Measurements from ENCODE around the gene RUSC2.
"Not testable (repeated sequence)": the region's sequence is repeated elsewhere in the genome, so short reads cannot be mapped to it uniquely, and the experiment has no call there.

The RUSC2 gene

DNA sequence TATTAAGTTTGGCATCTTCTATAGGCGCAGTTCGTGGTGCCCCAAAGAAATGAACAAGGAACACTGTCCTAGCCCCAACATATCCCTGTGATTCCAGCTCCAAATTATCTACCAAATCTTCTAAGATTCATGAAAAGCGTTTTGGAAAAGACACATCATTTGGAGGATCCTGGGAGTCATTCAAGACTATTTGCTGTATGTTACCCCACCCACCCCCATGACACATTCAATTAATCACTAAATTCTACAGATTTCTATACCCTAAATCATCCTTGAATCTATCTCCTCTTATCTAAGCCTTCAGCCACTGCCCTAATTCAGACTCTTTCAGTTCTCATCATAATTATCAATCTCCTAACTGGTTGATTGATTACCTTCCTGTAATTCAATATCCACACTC lies 5.5 kb upstream of the RUSC2 start:
- H3K4me3 ChIP-seq (ENCODE audit: low read length): no peak overlapping the region
- TF ChIP-seq, protein P1, sequence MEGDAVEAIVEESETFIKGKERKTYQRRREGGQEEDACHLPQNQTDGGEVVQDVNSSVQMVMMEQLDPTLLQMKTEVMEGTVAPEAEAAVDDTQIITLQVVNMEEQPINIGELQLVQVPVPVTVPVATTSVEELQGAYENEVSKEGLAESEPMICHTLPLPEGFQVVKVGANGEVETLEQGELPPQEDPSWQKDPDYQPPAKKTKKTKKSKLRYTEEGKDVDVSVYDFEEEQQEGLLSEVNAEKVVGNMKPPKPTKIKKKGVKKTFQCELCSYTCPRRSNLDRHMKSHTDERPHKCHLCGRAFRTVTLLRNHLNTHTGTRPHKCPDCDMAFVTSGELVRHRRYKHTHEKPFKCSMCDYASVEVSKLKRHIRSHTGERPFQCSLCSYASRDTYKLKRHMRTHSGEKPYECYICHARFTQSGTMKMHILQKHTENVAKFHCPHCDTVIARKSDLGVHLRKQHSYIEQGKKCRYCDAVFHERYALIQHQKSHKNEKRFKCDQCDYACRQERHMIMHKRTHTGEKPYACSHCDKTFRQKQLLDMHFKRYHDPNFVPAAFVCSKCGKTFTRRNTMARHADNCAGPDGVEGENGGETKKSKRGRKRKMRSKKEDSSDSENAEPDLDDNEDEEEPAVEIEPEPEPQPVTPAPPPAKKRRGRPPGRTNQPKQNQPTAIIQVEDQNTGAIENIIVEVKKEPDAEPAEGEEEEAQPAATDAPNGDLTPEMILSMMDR (conservative IDR thresholded peaks at IDR 0.05; ENCODE audit: low read length): no peak
- no peak for DNase-seq (ENCODE audit: low read depth)

DNA sequence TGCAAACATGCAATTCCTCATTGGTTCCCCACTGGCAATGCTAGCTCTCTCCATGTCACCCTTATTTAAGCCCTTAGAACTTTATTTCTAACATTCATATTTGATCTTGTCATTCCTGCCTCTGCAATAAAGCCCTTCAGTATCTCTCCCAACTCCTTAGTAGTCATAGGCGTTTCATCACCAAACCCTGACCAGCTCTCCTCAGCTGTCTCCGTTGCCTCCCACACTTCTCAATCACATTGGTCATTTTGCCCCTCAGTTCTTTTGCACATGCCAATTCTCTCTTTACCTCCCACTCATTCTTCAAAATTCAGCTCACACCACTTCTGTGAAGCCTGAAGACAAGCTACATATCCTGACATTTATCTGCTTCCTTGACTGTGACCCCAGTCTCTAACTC lies 2.8 kb upstream of the RUSC2 start:
- DNase-seq (ENCODE audit: low read depth): no peak
- H3K4me3 ChIP-seq (ENCODE audit: low read length): no peak overlapping the region
- TF ChIP-seq, protein P1 (conservative IDR thresholded peaks at IDR 0.05; ENCODE audit: low read length): no peak

DNA sequence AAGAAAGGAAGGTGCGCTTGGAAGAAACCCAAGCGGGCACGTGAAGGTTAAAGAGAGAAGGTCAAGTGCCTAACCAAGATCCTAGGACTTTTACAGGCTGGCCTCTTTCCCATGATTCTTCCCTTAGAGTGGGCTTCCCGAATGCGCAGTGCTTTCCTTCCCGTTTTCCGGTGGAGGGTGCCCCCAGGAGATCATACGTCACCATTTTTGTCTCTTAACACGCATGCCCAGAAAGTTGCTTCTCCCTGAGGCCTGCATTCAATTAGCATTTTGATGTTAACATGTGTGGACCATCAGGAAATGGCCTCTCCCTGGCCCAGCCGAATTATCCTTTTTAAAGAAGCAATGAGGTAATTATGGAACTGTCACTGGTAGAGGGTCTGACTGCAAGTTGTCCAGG lies 1.9 kb upstream of the RUSC2 start:
- peak overlapping the region; percentile 48 for H3K4me3 ChIP-seq (ENCODE audit: low read length)
- DNase-seq (ENCODE audit: low read depth): peak; percentile 84
- TF ChIP-seq, protein P1 (conservative IDR thresholded peaks at IDR 0.05; ENCODE audit: low read length): no peak

DNA sequence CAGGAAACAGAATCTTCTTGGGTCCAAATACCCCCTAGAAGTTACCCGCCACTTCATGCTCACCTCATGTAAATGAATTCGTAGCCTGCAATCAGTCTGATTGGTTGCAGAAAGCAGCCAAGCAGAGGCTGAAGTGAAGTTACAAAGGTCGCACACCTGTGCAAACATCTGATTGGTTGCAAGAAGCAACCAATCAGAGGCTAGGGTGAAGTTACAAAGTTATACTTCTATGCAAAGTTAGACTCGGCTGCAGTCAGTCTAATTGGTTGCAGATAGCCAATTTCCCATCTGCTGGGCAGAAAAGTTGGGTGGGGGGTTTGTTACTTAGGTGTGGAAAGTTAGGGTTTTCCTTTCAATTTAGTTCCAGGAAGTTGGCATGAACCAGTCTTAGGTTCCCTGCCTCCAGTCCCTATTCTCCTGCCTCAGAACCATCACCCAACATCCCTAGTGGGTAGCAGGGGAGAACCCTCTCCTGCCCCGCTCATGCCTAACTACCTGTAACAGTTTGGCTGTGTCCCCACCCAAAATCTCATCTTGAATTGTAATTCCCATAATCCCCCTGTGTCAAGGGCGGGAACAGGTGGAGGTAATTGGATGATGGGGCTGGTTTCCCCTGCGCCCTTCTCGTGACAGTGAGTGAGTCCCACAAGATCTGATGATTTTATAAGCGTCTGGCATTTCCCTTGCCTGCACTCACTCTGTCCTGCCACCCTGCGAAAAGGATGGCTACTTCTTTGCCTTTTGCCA lies 1.2 kb upstream of the RUSC2 start:
- TF ChIP-seq, protein P1 (conservative IDR thresholded peaks at IDR 0.05; ENCODE audit: low read length): no peak
- H3K4me3 ChIP-seq (ENCODE audit: low read length): peak overlapping the region; percentile 98
- DNase-seq (ENCODE audit: low read depth): no peak

DNA sequence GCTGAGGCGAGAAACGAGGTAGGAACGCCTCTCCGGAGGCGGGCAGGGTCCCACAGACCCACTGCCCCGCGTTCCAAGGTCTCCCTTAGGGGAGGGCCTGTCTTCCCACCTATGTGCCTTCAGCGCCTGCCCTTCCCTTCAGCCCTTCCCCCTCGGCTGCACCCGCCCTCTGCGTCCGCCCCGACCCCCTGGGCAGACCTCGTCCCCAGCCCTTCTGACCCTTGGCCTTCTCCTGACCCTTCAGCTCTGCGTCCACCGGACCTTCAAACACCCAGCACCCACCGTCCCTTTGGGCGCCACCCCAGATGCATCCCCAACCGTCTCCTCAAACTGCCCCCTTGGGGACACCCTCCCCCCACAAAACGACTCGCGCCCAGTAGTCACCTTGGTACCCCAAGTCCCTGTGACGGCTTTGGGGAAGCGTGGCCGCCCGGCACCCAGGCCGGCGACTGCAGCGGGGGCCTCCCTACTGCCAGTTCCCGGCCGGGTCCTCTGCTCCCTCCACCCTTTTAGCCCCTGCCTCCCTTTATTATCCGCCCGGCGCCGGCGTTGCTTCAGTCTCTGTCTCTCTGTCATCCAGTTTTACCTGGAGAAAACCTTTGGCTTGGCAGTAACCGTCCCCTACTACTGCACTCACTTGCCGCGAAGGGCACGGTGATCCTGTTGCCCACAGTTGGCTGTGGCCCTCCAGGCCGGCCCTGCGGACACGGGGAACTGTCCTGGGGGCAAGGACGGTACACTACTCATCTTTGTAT lies 421 bp downstream of the RUSC2 start:
- H3K4me3 ChIP-seq (ENCODE audit: low read length): peak overlapping the region; percentile 98
- no peak for DNase-seq (ENCODE audit: low read depth)
- TF ChIP-seq, protein P1 (conservative IDR thresholded peaks at IDR 0.05; ENCODE audit: low read length): peak; percentile 26; the same call in 1 of the 2 replicates

DNA sequence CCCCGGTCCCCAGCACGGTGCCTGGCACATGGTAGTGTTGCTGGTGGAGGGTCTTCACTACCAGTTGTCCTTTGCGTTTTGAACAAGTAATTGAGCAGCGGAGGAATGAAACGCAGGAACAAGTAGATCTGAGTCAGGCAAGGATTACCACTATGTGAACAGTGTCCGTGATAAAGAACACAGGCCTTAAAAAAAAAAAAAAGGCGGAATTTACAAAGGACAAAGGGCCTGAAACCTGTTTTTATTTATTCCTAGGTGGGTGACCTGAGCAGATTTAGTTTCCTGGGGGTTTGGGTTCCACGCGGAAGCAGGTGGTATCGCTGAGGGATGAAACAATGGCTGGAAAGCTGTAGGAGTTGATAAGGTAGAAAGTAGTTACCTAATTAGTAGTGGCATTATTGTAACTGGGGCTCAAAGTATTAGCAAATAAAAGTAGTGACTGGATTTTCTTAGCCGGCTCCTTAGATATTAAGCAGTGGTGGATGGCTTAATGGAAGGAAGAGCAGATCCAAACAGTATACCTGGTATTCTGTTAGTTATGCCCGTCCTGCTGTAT lies 1.1 kb downstream of the RUSC2 start:
- no peak for DNase-seq (ENCODE audit: low read depth)
- TF ChIP-seq, protein P1 (conservative IDR thresholded peaks at IDR 0.05; ENCODE audit: low read length): no peak
- H3K4me3 ChIP-seq (ENCODE audit: low read length): peak overlapping the region; percentile 98

DNA sequence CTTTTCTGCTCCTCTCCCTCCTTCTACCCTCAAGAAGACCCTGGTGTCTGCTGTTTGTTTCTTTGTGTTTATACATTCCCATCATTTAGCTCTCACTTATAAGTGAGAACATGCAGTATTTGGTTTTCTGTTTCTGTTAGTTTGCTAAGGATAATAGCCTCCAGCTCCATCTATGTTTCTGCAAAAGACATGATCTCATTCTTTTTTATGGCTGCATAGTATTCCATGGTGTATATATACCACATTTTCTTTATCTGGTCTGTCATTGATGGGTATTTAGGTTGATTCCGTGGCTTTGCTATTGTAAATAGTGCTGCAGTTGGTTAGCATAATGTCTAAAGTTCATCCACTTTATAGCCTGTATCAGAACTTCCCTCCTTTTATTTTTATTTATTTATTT lies 3.2 kb downstream of the RUSC2 start:
- not testable (repeated sequence) for H3K4me3 ChIP-seq (ENCODE audit: low read length); DNase-seq (ENCODE audit: low read depth)

All from AG10803 (cell line).